ENCODE results near the gene AP2A2. TPM values are rescaled to one million over a fixed set of nuclear protein-coding genes. Genes with fewer than 3 reads are reported as not detected.

AP2A2 gene
- polyA plus RNA-seq, 1 experiment = 76.5 TPM

GRCh38 chr11:910589-911030 is 15.1 kb upstream of the AP2A2 start, which contains the start of gene CHID1:
TSS of gene CHID1 (minus strand) at chr11:910810. CDS start at chr11:904816, 5,994 bp downstream.
- peak within 1 kb of the TSS; percentile 96 for H3K4me3 ChIP-seq (ENCODE audit: low read depth, low read length)
- TF ChIP-seq CTCF (IDR thresholded peaks at IDR 0.05; ENCODE audit: insufficient read depth, low read depth, low read length) = no peak
- ChIA-PET POLR2A (no interaction called here), CTCF (interaction anchor here (1.1 to 1.8 kb wide), 2 partner anchors 15 to 141 kb away, joined by 4 to 7 read pairs; partner anchors contain the start of gene AP2A2)
- H3K36me3 ChIP-seq (ENCODE audit: control insufficient read depth, insufficient read depth, low read length) = peaks cover 4% of the 10 kb centered on the region
- DNase-seq (ENCODE audit: low read depth) = no peak
- no peaks in the 10 kb centered on the region for H3K27me3 ChIP-seq (ENCODE audit: control insufficient read depth, insufficient read depth, low read length)

- CTCF ChIA-PET = interaction anchor here (1.1 to 1.8 kb wide), 3 partner anchors 14 to 140 kb away, joined by 3 to 7 read pairs (median 4); partner anchors contain the start of gene AP2A2
- H3K4me3 ChIP-seq (ENCODE audit: low read depth, low read length) = peak overlapping the region; percentile 65
- peaks cover 4% of the 10 kb centered on the region for H3K36me3 ChIP-seq (ENCODE audit: control insufficient read depth, insufficient read depth, low read length)
- no peaks in the 10 kb centered on the region for H3K27me3 ChIP-seq (ENCODE audit: control insufficient read depth, insufficient read depth, low read length)
- DNase-seq (ENCODE audit: low read depth) = no peak
- no peak for TF ChIP-seq CTCF (IDR thresholded peaks at IDR 0.05; ENCODE audit: insufficient read depth, low read depth, low read length)
- POLR2A ChIA-PET = no interaction called here
These were observed 14.4 kb upstream of the AP2A2 start for GRCh38 chr11:911031-911889.

- CTCF ChIA-PET = interaction anchor here (1.2 to 1.8 kb wide), 2 partner anchors 13 to 67 kb away, joined by 3 to 7 read pairs; partner anchors contain the start of gene AP2A2
- H3K27me3 ChIP-seq (ENCODE audit: control insufficient read depth, insufficient read depth, low read length) = no peaks in the 10 kb centered on the region
- H3K4me3 ChIP-seq (ENCODE audit: low read depth, low read length) = no peak overlapping the region
- DNase-seq (ENCODE audit: low read depth) = no peak
- peaks cover 4% of the 10 kb centered on the region for H3K36me3 ChIP-seq (ENCODE audit: control insufficient read depth, insufficient read depth, low read length)
- TF ChIP-seq CTCF (IDR thresholded peaks at IDR 0.05; ENCODE audit: insufficient read depth, low read depth, low read length) = no peak
- POLR2A ChIA-PET = no interaction called here
These were observed 13.8 kb upstream of the AP2A2 start for GRCh38 chr11:911890-912219.

DNA sequence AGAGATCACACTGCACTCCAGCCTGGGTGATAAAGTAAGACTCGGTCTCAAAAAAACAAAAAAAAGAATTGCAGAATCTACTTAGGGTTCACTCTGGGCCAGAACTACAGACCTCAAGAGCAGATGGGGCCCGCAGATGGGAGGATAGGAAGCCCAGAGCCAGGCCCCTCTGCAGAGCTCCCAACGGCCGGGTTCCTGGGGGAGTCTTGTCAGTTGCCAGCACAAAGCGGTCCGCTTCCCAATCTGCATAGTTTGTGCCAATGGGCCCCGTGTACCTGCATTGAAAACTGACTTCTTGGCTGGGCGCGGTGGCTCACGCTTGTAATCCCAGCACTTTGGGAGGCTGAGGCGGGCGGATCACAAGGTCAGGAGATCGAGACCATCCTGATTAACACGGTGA is 13.4 kb upstream of the AP2A2 start:
- Histone ChIP-seq H3K27me3 (ENCODE audit: control insufficient read depth, insufficient read depth, low read length) (no peaks in the 10 kb centered on the region), H3K36me3 (ENCODE audit: control insufficient read depth, insufficient read depth, low read length) (peaks cover 4% of the 10 kb centered on the region), H3K4me3 (ENCODE audit: low read depth, low read length) (no peak overlapping the region)
- ChIA-PET CTCF (interaction anchor here (1.2 to 1.8 kb wide), 2 partner anchors 13 to 68 kb away, joined by 3 to 7 read pairs; partner anchors contain the start of gene AP2A2), POLR2A (no interaction called here)
- no peak for TF ChIP-seq CTCF (IDR thresholded peaks at IDR 0.05; ENCODE audit: insufficient read depth, low read depth, low read length)
- DNase-seq (ENCODE audit: low read depth) = no peak

GRCh38 chr11:913043-913442 is 12.6 kb upstream of the AP2A2 start:
- DNase-seq (ENCODE audit: low read depth) = no peak
- CTCF ChIA-PET = interaction anchor here (0.7 kb wide), 1 partner anchor 12 kb away, joined by 3 read pairs; no protein-coding TSS in a partner anchor
- TF ChIP-seq CTCF (IDR thresholded peaks at IDR 0.05; ENCODE audit: insufficient read depth, low read depth, low read length) = no peak
- Histone ChIP-seq H3K27me3 (ENCODE audit: control insufficient read depth, insufficient read depth, low read length) (no peaks in the 10 kb centered on the region), H3K4me3 (ENCODE audit: low read depth, low read length) (no peak overlapping the region), H3K36me3 (ENCODE audit: control insufficient read depth, insufficient read depth, low read length) (peaks cover 4% of the 10 kb centered on the region)
- POLR2A ChIA-PET = no interaction called here

Measured in BJ (cell line).